ENCODE results near the gene OCA2. TPM values are rescaled to one million over a fixed set of nuclear protein-coding genes. Genes with fewer than 3 reads are reported as not detected.

OCA2 gene
- total and polyA plus RNA-seq, 2 of the 8 experiments (the other 6 are each of a cell fraction or from before 2014, with no cell fraction given), result 0.20 TPM

DNA sequence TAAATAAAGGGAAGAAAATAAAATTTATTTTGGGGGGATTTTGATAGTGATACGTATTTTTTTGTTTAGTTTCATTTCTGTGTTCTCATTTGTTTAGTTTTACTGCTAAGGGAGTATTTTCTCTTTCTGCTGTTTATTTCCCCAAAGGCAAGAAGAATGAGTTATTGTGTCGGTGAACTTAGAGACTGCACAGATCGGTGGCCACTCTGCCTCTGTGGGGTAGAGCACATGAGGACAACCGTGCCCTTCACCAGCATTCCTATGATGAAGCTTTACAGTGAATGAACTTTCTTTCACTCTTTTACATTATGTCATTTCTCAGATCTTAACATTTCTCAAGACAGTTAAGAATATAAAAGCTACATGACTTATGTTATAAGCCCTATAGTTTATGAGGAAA is 214.4 kb downstream of the OCA2 start:
- Histone ChIP-seq H2BK5ac (ENCODE audit: low read depth, low read length) (no peak overlapping the region), H2AK5ac (ENCODE audit: low read depth, low read length) (no peak overlapping the region), H3K27me3 (replicated peaks in 1 of 4; ENCODE audit: control insufficient read depth in 3 of 4, extremely low read depth in 1 of 4, insufficient read depth in 3 of 4, low read length in 3 of 4) (no peaks in the 10 kb centered on the region), H3K4me3 (ENCODE audit: extremely low read depth in 1 of 4, insufficient read depth in 2 of 4, low read depth in 3 of 4, low read length in 4 of 4) (no peak overlapping the region), H3K23me2 (ENCODE audit: low read depth, low read length) (no peaks in the 10 kb centered on the region), H3K4ac (replicated peaks; ENCODE audit: insufficient read length, low read depth, low read length) (no peak overlapping the region), H3K79me1 (ENCODE audit: low read depth, low read length) (no peaks in the 10 kb centered on the region), H3K14ac (ENCODE audit: insufficient read length) (no peak overlapping the region), H2BK120ac (replicated peaks; ENCODE audit: low read depth, low read length) (no peak overlapping the region), H3K9me3 (ENCODE audit: insufficient read depth in 2 of 2, low read depth in 1 of 2, low read length in 1 of 2) (peaks cover 6 to 23% of the 10 kb centered on the region in 2 experiments; a peak in 3 of 4 replicates), H3K9ac (replicated peaks in 1 of 4; ENCODE audit: extremely low read depth in 1 of 4, low read depth in 3 of 4, low read length in 3 of 4) (no peak overlapping the region), H2BK12ac (ENCODE audit: low read depth, low read length) (no peak overlapping the region), H3K36me3 (ENCODE audit: control insufficient read depth in 2 of 4, insufficient read depth in 4 of 4, low read length in 3 of 4) (no peaks in the 10 kb centered on the region), H3K27ac (ENCODE audit: low read depth, low read length) (no peak overlapping the region), H4K20me1 (replicated peaks in 1 of 2; ENCODE audit: control insufficient read depth in 1 of 2, insufficient read depth in 2 of 2, low read length in 2 of 2) (no peaks in the 10 kb centered on the region), H3K23ac (ENCODE audit: insufficient read length) (no peak overlapping the region), H4K5ac (ENCODE audit: insufficient read length, low read depth, low read length) (no peak overlapping the region), H3K4me1 (replicated peaks in 1 of 4; ENCODE audit: control insufficient read depth in 3 of 4, insufficient read depth in 4 of 4, low read length in 3 of 4) (no peaks in the 10 kb centered on the region), H2AFZ (ENCODE audit: low read length) (no peak overlapping the region), H4K91ac (replicated peaks; ENCODE audit: insufficient read length, low read length) (no peak overlapping the region), H2BK15ac (ENCODE audit: low read length) (no peak overlapping the region), H3K79me2 (ENCODE audit: control insufficient read depth in 1 of 2, insufficient read depth in 2 of 2, low read length in 2 of 2) (no peaks in the 10 kb centered on the region), H4K8ac (ENCODE audit: extremely low read depth, insufficient read depth, low read length) (no peak overlapping the region), H2BK20ac (ENCODE audit: low read length) (no peak overlapping the region), H3K18ac (ENCODE audit: extremely low read depth, low read length) (no peak overlapping the region), H3K56ac (replicated peaks; ENCODE audit: insufficient read length, low read depth, low read length) (no peak overlapping the region), H3K4me2 (ENCODE audit: insufficient read depth in 1 of 2, low read depth in 2 of 2, low read length in 2 of 2) (no peak overlapping the region)
- FAIRE-seq (no peak), DNase-seq (ENCODE audit: low read depth in 1 of 2, low spot score in 2 of 2) (no peak)
- 88 to 100% methylated on average over 1 to 4 of the region's 4 CpGs for WGBS, 2 experiments (ENCODE audit: extremely low coverage in 1 of 2, insufficient coverage in 1 of 2, insufficient read length in 1 of 2, insufficient replicate concordance in 2 of 2, low coverage in 1 of 2, low lambda C conversion rate in 2 of 2, missing lambda C conversion rate in 1 of 2)
- ChIA-PET CTCF (ENCODE audit: partially characterized antibody) (no interaction called here), POLR2A (ENCODE audit: partially characterized antibody) (no interaction called here)
- TF ChIP-seq SP2 (IDR thresholded peaks at IDR 0.05; ENCODE audit: low read length) (no peak), CHD2 (IDR thresholded peaks at IDR 0.05; ENCODE audit: low read length) (no peak), KDM5A (IDR thresholded peaks at IDR 0.05; ENCODE audit: low read length) (no peak), TBP (IDR thresholded peaks at IDR 0.05; ENCODE audit: low read depth, low read length) (no peak), SP1 (IDR thresholded peaks at IDR 0.05; ENCODE audit: low read depth, low read length) (no peak)

Measured in H1 (cell line).